COLO668 (cell line): Measurements from ENCODE around the gene FRRS1.
"Not testable (repeated sequence)": the region's sequence is repeated elsewhere in the genome, so short reads cannot be mapped to it uniquely, and the experiment has no call there.

Source experiments
- DNase-seq: peaks from one replicate; lab custom pipeline; 2025; ENCODE audit not compliant: unreplicated experiment; lab: John Stamatoyannopoulos, UW

FRRS1 gene

GRCh38 chr1:99768524-99769245, 2.2 kb upstream of the FRRS1 start:
- DNase-seq, result no peak

GRCh38 chr1:99768104-99768503, 1.7 kb upstream of the FRRS1 start:
- no peak for DNase-seq

- no peak for DNase-seq
Observed at GRCh38 chr1:99764909-99765308, 1.5 kb downstream of the FRRS1 start.

- no peak for DNase-seq
Observed at GRCh38 chr1:99764439-99764838, 2.0 kb downstream of the FRRS1 start.

DNA sequence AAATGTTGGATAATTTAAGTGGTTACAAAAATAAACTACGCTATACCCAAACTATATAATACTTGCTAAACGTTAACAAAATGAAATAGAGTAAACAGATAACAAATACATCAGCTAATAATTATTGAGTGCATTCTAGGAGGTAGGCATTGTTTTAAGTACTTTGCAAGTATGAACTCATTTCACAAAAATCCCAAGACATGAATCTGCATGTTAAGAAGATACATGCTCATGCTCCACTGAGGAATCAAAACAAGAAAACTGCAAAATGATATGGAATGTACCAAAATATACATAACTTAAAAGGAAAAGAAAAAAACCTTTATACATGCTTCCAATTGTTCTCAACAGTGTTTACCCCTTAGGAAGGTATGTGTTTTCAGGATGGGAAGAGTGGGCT, 2.5 kb downstream of the FRRS1 start:
- DNase-seq, result no peak

DNA sequence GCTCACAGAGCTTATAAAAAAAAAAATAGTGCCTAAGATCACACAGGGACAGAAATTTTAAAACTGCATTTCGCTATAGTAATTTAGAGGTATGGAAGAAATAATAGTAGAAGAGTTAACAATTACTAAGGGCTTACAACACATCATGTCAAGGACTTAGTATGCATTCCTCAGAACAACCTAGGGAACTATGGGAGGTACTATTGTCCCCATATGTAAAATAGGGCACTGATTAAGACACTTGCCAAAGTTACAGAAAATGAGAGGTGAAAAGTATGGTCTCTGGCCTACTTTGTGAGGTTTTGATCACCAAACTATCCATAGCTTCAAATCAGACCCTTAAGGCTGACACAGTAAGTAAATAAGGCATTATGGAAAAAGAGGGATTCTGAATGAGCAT, 4.7 kb downstream of the FRRS1 start:
- DNase-seq, result no peak

DNA sequence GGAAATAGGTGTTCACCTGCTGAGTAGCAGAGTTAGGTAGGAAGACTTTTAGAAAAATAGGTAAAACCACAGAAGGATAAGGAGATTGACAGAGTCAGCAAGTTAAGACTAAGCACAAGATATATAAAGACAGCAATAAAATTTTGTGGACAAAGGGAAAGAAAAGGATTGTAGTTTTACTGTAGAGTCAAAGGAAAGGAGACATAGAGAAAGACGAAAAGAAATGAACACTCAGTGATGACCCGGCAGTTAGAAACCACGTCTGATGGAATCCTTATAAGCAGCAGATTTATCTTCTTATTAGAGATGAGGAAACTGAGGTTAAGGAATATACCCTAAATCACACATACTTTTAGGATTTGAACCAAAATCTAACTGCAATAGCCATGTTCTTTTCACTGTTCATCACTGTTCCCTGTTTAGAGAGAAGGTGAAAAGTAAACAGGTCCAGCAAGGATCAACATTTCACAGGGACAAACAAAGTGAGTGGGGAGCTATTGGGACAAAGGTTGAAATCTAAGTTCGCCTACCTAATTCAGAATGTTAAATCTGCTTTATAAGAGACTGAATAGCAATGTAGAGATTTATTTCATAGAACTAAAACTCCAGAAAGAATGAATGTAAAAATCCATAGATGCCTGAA, 6.8 kb downstream of the FRRS1 start:
- DNase-seq, result no peak

DNA sequence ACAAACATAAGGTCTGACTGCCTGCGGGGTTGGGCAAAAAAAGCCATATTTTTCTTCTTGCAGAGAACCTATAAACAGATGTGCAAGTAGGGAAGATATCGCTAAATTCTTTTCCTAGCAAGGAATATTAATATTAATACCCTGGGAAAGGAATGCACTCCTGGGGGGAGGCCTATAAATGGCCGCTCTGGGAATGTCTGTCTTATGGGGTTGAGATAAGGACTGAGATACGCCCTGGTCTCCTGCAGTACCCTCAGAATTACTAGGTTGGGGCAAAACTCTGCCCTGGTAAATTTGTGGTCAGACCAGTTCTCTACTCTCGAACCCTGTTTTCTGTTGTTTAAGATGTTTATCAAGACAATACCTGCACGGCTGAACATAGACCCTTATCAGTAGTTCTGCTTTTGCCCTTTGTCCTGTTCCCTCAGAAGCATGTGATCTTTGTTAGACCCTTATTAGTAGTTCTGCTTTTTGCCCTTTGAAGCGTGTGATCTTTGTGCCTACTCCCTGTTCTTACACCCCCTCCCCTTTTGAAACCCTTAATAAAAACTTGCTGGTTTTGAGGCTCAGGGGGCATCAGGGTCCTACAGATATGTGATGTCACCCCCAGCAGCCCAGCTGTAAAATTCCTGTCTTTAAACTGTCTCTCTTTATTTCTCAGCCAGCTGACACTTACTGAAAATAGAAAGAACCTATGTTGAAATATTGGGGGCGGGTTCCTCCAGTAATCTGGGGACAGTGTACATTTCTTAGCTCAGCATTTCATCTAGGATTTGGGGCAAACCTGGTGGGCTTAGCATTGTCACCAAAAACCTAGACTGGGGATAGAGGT, 7.5 kb downstream of the FRRS1 start:
- DNase-seq, result not testable (repeated sequence)

DNA sequence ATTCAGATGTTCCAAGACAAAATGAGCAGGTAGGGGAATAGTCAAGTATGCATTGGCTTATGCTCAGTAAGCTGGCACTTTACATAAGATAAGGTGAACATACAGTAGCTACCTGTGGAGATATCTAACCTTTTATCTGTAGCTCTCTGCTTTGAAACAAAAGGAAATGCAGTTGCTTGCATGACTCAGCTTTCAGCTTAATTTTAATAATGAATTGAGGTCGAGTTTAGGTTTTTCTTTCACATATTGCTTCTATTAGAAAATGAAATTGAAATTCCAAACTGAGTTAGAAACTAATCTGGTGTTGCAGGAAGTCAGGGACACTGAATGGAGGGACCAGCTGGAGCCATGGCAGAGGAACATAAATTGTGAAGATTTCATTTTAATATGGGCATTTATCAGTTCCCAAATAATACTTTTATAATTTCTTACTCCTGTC, 8.3 kb downstream of the FRRS1 start:
- DNase-seq, result no peak

DNA sequence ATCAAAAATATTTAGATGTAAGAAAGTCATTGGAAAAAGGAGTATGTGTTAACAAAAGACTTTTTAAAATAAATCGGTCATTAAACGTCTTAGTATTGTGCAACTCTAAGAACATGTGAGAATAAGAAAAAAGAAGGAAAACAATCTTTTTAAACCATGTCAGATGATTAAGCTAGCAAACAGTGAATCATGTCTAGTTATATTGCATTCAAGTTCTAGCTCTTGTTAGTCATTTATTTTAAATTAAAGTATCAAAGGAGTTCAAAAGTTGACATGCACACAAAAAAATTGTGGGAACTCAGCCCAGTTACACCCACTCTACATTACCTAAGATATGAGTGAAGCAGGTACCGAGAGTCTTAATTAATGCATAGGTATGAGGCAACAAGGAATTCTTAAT, 9.8 kb downstream of the FRRS1 start:
- no peak for DNase-seq

DNA sequence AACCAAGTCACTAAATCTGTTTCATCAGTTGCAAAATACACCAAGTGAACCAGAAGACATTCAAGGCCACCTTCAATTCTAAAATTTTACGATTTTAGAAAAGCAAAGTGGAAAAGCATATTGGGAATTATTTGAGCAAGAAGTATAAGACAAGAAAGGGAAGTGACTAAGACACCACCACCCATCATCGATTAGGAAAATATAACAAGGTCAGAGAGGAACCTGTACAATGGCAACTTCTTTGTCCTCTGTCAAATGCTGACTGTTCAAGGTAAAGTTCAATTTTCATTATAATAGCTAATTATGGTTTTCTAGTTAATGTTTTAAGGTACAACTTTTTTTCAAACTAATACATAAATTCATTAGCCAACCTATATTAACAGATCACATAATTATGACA, 10.8 kb downstream of the FRRS1 start:
- DNase-seq, result no peak

GRCh38 chr1:99754697-99755096, 11.7 kb downstream of the FRRS1 start:
- DNase-seq, result no peak

DNA sequence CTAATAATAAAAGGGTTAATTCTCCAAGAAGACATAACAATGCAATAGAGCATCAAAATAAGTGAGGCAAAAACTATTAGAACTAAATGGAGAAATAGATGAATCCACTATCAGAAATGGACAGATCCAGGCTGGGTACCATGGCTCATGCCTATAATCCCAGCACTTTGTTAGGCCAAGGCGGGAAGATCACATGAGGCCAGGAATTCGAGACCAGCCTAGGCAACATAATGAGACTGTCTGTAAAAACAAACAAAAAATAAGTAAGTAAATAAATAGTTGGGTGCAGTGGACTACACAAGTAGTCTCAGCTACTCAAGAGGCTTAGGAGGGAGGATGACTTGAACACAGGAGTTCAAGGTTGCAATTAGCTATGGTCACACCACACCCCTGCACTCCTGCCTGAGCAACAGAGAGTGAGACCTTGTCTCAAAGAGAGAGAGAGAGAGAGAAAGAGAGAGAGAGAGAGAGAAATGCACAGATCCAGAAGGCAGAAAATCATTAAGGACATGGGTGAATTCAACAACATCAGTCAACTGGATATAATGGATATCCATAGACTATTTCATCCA, 12.3 kb downstream of the FRRS1 start:
- no peak for DNase-seq

- no peak for DNase-seq
Observed at GRCh38 chr1:99751877-99752504, 14.4 kb downstream of the FRRS1 start.

DNA sequence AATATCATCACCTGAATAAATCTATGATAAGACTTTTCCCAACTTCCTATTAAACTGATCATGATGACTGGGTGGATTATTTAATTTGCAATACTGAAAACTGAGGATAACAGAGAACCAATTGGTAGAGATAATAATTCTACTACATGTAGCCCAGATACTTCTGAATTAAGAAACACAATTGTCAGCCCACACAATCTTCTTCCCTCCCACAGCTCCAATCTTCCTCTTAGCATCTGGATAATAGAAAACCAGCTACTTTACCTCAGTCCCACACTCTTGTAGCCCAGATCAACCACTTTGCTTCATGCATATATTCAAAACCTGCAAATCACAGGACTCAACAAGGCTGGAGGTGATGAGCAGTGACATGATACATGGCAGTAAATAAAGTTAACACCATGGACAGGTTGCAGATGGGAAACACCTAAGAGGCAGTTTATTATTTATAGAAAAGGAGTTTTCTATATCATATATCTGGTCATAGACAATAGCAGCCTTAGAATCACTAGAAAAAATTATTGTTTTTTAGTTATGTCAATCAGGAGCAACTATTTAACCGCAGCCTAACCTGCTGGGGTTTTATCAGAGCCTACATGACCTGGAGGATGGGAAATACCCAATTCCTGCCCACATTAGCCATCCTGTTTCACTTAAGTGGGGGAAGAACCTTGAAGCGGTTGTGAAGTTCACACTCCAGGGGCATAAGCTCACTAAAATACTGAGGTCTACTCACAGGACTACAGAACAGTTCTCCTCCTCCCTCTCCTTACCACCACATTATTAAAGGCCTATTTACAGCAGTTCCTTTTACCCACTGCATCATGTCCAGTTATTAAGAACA, 16.7 kb downstream of the FRRS1 start:
- DNase-seq, result no peak

DNA sequence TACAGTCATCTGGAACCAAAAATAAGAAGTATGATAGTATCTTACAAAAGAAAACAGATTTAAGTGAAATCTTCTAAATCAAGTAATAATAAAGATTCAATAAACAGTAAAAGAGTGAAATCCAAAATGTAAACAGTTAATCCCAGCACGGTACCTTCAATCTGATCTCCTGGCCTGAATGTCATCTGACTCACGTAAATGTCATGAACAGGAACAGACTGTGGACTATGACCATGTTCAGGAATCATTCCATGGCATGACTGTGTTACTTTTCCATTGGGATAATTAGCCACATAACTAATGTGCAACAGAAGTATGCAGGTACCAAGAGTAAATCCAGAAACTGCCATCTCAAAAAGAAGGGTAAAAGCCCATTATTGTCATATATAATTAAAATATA, 18.0 kb downstream of the FRRS1 start:
- no peak for DNase-seq

- DNase-seq, result no peak
Observed at GRCh38 chr1:99745684-99746083, 20.8 kb downstream of the FRRS1 start.

- no peak for DNase-seq
Observed at GRCh38 chr1:99745061-99745460, 21.4 kb downstream of the FRRS1 start.

- DNase-seq, result no peak
Observed at GRCh38 chr1:99740141-99740540, 26.3 kb downstream of the FRRS1 start.

- no peak for DNase-seq
Observed at GRCh38 chr1:99738858-99739465, 27.5 kb downstream of the FRRS1 start.
